GM23338 (cell line): ENCODE measurements around the gene PRKCH. TPM values are rescaled to one million over a fixed set of nuclear protein-coding genes. Genes with fewer than 3 reads are reported as not detected.

ENCODE experiments used
- ATAC-seq: fragments of 200-7000 bp; cut with Tn5 transposase; 3 replicates; pipeline ENCODE4 v1.9.1; 2020
- DNase-seq: peaks from one replicate; pipeline ENCODE4 v3.0.0-alpha.2; 2015; ENCODE audit warnings: low spot score
- H2AFZ ChIP-seq: fragments of 200-600 bp; sonication (generic); 2 replicates; pipeline ENCODE4 v1.8.0; 2016; ENCODE audit warnings: antibody characterized with exemption, mild to moderate bottlenecking, moderate library complexity
- H3F3A ChIP-seq: fragments of 200-600 bp; sonication (generic); replicated peaks from 2 replicates; pipeline ENCODE4 v1.8.0; 2017; ENCODE audit warnings: antibody characterized with exemption, mixed run types, low read depth
- H3K27ac ChIP-seq: fragments of 200-600 bp; sonication (generic); 2 replicates; pipeline ENCODE4 v1.6.1; 2016; ENCODE audit warnings: low read depth
- H3K27me3 ChIP-seq: fragments of 200-600 bp; sonication (generic); 2 replicates; pipeline ENCODE4 v1.8.0; 2016; ENCODE audit warnings: mild to moderate bottlenecking, mixed run types, moderate library complexity; ENCODE audit not compliant: insufficient read depth
- H3K36me3 ChIP-seq: fragments of 200-600 bp; sonication (generic); 2 replicates; pipeline ENCODE4 v1.8.0; 2016; ENCODE audit warnings: mild to moderate bottlenecking; ENCODE audit not compliant: insufficient read depth
- H3K4me1 ChIP-seq: fragments of 200-600 bp; sonication (generic); 2 replicates; pipeline ENCODE4 v1.8.0; 2016; ENCODE audit warnings: mild to moderate bottlenecking, moderate library complexity; ENCODE audit not compliant: insufficient read depth
- H3K4me2 ChIP-seq: fragments of 200-600 bp; sonication (generic); 2 replicates; pipeline ENCODE4 v1.7.1; 2017; ENCODE audit warnings: mixed run types
- H3K4me3 ChIP-seq: fragments of 200-600 bp; sonication (generic); 2 replicates; pipeline ENCODE4 v1.6.1; 2016; ENCODE audit warnings: mixed run types
- H3K79me2 ChIP-seq: fragments of 200-600 bp; sonication (generic); replicated peaks from 2 replicates; pipeline ENCODE4 v1.8.0; 2017; ENCODE audit warnings: mild to moderate bottlenecking; ENCODE audit not compliant: insufficient read depth
- H3K9me2 ChIP-seq: fragments of 200-600 bp; sonication (generic); 2 replicates; pipeline ENCODE4 v1.8.0; 2017; ENCODE audit not compliant: insufficient read depth
- H4K20me1 ChIP-seq: fragments of 200-600 bp; sonication (generic); replicated peaks from 2 replicates; pipeline ENCODE4 v1.8.0; 2017; ENCODE audit warnings: mild to moderate bottlenecking; ENCODE audit not compliant: insufficient read depth
- H3K27ac Mint-ChIP-seq: 2 replicates; pipeline ENCODE4 v1.8.0; 2020; ENCODE audit warnings: inconsistent platforms, mild to moderate bottlenecking, moderate library complexity, mixed read lengths
- H3K27me3 Mint-ChIP-seq: 3 replicates; pipeline ENCODE4 v1.8.0; 2022; ENCODE audit warnings: low read depth, mild to moderate bottlenecking, moderate library complexity, mixed read lengths, inconsistent platforms; ENCODE audit not compliant: insufficient read depth, poor library complexity
- H3K36me3 Mint-ChIP-seq: 3 replicates; pipeline ENCODE4 v1.8.0; 2021; ENCODE audit warnings: low read depth, mild to moderate bottlenecking, inconsistent platforms, moderate library complexity, mixed read lengths
- H3K4me1 Mint-ChIP-seq: 3 replicates; pipeline ENCODE4 v1.8.0; 2020; ENCODE audit warnings: mild to moderate bottlenecking, inconsistent platforms, mixed read lengths
- H3K4me3 Mint-ChIP-seq: 3 replicates; pipeline ENCODE4 v1.8.0; 2021; ENCODE audit warnings: moderate library complexity, mild to moderate bottlenecking, inconsistent platforms, mixed read lengths
- H3K9me3 Mint-ChIP-seq: 3 replicates; pipeline ENCODE4 v1.8.0; 2020; ENCODE audit warnings: moderate library complexity, mild to moderate bottlenecking, inconsistent platforms, mixed read lengths
- CREB1 ChIP-seq: fragments of 250-450 bp; sonication (Bioruptor Pico); IDR thresholded peaks from 2 replicates; pipeline ENCODE4 v1.5.0; 2020; ENCODE audit warnings: low read depth, mild to moderate bottlenecking, moderate library complexity
- CTCF ChIP-seq, 2 experiments: fragments of 200-600 bp in 1 of 2; sonication (generic) in 1 of 2; conservative IDR thresholded peaks; 2 replicates each; pipeline versions ENCODE4 v1.5.1 to v1.6.1; 2016 to 2017; ENCODE audit warnings: antibody characterized with exemption in 2 of 2, low read depth in 2 of 2, mild to moderate bottlenecking in 2 of 2, moderate library complexity in 1 of 2
- ETS1 ChIP-seq: IDR thresholded peaks from 2 replicates; pipeline ENCODE4 v1.6.1; 2016; ENCODE audit warnings: antibody characterized with exemption
- EZH2 ChIP-seq: fragments of 200-600 bp; sonication (generic); IDR thresholded peaks from one replicate; pipeline ENCODE4 v1.8.0; 2017; ENCODE audit warnings: antibody characterized with exemption, mild to moderate bottlenecking, low read depth; ENCODE audit not compliant: unreplicated experiment
- EZH2phosphoT487 ChIP-seq: fragments of 200-600 bp; sonication (generic); IDR thresholded peaks from one replicate; pipeline ENCODE4 v1.8.1; 2018; ENCODE audit warnings: antibody characterized with exemption; ENCODE audit not compliant: unreplicated experiment
- JUNB ChIP-seq: IDR thresholded peaks from one replicate; pipeline ENCODE4 v1.6.1; 2016; ENCODE audit warnings: antibody characterized with exemption; ENCODE audit not compliant: unreplicated experiment
- NANOG ChIP-seq: IDR thresholded peaks from 2 replicates; pipeline ENCODE4 v1.6.1; 2016; ENCODE audit warnings: antibody characterized with exemption, borderline replicate concordance
- POLR2AphosphoS5 ChIP-seq: IDR thresholded peaks from 2 replicates; pipeline ENCODE4 v1.6.1; 2016; ENCODE audit warnings: antibody characterized with exemption, low read depth
- REST ChIP-seq: IDR thresholded peaks from one replicate; pipeline ENCODE4 v1.6.1; 2018; ENCODE audit warnings: antibody characterized with exemption; ENCODE audit not compliant: unreplicated experiment
- STAT1 ChIP-seq: IDR thresholded peaks from one replicate; pipeline ENCODE4 v1.6.1; 2016; ENCODE audit warnings: antibody characterized with exemption; ENCODE audit not compliant: unreplicated experiment
- ZNF114 ChIP-seq: fragments of 250-450 bp; sonication (Bioruptor Pico); IDR thresholded peaks from 2 replicates; pipeline ENCODE4 v1.5.0; 2020; ENCODE audit warnings: mild to moderate bottlenecking, moderate library complexity
- ZNF331 ChIP-seq: fragments of 250-450 bp; sonication (Bioruptor Pico); IDR thresholded peaks from 2 replicates; pipeline ENCODE4 v1.5.0; 2020; ENCODE audit warnings: low read depth, mild to moderate bottlenecking, moderate library complexity
- ZNF462 ChIP-seq: fragments of 250-450 bp; sonication (Bioruptor Pico); IDR thresholded peaks from 2 replicates; pipeline ENCODE4 v1.5.0; 2020; ENCODE audit warnings: mild to moderate bottlenecking, moderate library complexity
- polyA plus RNA-seq: library from polyadenylated mRNA; unstranded; fragments of >200 nt; fragmentation: Nextera tagmentation; extraction: Ambion mirVana; gene quantifications from 2 replicates; pipeline ENCODE4 v1.2.1, GENCODE V29; 2016
- total RNA-seq: library from RNA; depleted of rRNA; stranded (reverse); fragments of >200 nt; shearing (Covaris generic); gene quantifications from 2 replicates; pipeline ENCODE4 v1.2.3, GENCODE V29; 2014

PRKCH gene
- total and polyA plus RNA-seq, 2 experiments from 2014 or later = 5.4 to 10.1 TPM

- Mint-ChIP-seq H3K4me3 (no peak overlapping the region), H3K27ac (no peak overlapping the region), H3K4me1 (no peaks in the 10 kb centered on the region), H3K27me3 (peaks cover 2% of the 10 kb centered on the region), H3K9me3 (no peaks in the 10 kb centered on the region), H3K36me3 (no peaks in the 10 kb centered on the region)
- Histone ChIP-seq H3K27me3 (no peaks in the 10 kb centered on the region), H2AFZ (no peak overlapping the region), H3K4me1 (no peaks in the 10 kb centered on the region), H3K9me2 (no peaks in the 10 kb centered on the region), H3F3A (no peaks in the 10 kb centered on the region), H3K4me3 (no peak overlapping the region), H3K79me2 (no peaks in the 10 kb centered on the region), H3K27ac (no peak overlapping the region), H3K4me2 (no peak overlapping the region), H4K20me1 (no peaks in the 10 kb centered on the region), H3K36me3 (no peaks in the 10 kb centered on the region)
- DNase-seq = no peak
- TF ChIP-seq STAT1 = no peak
- no peak for TF ChIP-seq POLR2AphosphoS5
- no peak for TF ChIP-seq ZNF114
- no peak for TF ChIP-seq ZNF331 (CRISPR knock-in tag)
- no peak for TF ChIP-seq EZH2phosphoT487
- TF ChIP-seq CTCF (conservative IDR thresholded peaks at IDR 0.05; ENCODE audit: low read depth in 2 of 2) = no peak
- TF ChIP-seq REST = no peak
- TF ChIP-seq NANOG = no peak
- no peak for TF ChIP-seq CREB1 (CRISPR knock-in tag)
- no peak for TF ChIP-seq JUNB
- no peak for TF ChIP-seq ZNF462
- no peak for TF ChIP-seq ETS1
- no peak for TF ChIP-seq EZH2
- ATAC-seq = no peak
Observed at GRCh38 chr14:61392297-61392696, 70.9 kb downstream of the PRKCH start.
